OCI-M2 (cell line): ENCODE measurements around the gene TACR2.

ENCODE experiments used
- DNase-seq: peaks from one replicate; lab custom pipeline; 2025; ENCODE audit not compliant: unreplicated experiment; lab: John Stamatoyannopoulos, UW

TACR2 gene

DNA sequence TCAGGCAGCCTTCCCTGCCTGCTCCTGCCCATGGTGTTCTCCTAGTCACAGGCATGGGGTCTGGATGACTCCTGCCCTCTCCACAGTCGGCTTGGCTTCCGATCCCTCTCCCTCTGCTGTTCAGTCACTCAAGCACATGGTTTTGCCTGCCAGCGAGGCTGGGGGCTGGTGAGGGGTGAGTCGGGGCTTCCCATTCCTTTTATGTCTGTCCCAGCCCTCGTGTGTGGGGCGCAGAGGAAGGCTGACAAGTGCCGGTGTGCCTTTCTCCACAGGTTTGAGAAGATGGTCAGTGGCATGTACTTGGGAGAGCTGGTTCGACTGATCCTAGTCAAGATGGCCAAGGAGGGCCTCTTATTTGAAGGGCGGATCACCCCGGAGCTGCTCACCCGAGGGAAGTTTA, 40.1 kb downstream of the TACR2 start:
- no peak for DNase-seq

DNA sequence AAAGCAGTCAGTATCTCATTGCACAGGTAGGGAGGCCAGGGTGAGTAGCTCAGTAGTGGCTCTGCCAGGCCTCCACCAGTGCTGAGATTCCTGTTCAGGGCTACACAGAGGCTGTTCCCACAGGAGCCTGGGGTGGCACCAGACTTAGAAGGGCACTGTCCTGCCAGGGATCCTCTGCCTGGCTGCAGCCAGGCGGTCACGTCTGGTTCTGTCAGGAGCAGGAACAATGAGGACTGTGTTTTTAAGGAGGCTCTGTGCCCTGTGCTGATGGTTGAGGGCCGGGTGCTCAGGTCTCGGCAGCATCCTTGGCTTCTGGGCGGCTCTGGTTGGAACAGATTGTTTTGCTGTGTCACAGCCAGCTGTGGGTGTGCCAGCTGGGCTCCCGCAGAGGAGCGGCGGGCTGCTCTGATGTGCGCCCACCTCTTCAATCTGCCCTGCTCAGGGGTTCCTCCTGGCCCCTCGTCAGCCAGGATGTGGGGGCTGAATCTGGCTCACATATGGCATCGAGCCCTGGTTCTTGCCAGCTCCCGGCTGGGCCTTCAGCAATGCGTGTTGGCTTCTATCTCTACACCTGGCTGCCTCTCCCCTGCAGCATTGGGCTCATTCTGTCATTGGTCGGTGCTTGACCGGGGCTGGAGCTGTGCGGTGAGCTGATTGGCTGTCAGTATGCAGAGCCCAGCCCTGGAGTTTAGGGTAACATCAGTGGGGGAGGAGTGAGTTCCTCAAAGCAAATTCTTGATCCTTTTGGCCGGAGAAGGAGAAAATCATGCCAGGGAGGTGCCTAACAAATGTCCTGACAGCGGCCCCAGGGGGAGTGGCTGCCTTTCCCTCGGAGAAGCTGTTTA, 41.2 kb downstream of the TACR2 start:
- DNase-seq = no peak

DNA sequence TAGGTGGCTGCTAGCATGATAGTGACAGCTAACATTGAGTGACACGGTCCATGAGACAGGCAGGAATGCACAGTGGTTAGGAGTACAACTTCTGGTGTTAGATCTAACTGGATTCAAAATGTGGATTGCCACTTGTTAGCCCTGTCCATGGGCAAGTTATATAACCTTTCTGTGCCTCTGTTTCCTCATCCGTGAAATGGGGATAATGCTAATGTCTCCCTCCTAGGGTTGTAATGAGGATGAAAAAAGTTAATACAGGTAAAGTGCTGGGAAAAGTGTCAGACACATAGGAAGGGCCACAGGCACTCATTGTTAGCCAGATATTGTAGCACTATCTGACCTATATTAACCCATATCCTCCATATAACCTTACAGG, 41.8 kb downstream of the TACR2 start:
- DNase-seq = no peak

DNA sequence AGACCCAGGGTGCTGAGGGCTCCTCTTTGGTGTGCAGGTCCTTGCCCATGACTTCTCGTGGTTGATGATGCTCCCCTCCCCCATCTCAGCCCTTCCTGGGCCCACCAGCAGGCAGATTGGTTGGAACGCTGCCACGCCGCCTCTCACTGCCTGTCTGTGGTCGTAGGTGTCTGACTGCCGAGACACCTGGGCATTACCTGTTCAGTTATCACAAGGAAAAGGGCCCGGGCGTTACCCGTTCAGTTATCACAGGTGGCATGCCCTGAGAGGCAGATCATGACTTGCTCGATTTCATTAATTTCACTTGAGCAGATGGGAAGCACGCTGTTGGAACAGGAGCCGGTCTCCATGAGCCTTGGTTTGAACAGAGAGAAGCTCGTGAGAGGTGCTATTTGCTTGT, 42.5 kb downstream of the TACR2 start:
- no peak for DNase-seq

DNA sequence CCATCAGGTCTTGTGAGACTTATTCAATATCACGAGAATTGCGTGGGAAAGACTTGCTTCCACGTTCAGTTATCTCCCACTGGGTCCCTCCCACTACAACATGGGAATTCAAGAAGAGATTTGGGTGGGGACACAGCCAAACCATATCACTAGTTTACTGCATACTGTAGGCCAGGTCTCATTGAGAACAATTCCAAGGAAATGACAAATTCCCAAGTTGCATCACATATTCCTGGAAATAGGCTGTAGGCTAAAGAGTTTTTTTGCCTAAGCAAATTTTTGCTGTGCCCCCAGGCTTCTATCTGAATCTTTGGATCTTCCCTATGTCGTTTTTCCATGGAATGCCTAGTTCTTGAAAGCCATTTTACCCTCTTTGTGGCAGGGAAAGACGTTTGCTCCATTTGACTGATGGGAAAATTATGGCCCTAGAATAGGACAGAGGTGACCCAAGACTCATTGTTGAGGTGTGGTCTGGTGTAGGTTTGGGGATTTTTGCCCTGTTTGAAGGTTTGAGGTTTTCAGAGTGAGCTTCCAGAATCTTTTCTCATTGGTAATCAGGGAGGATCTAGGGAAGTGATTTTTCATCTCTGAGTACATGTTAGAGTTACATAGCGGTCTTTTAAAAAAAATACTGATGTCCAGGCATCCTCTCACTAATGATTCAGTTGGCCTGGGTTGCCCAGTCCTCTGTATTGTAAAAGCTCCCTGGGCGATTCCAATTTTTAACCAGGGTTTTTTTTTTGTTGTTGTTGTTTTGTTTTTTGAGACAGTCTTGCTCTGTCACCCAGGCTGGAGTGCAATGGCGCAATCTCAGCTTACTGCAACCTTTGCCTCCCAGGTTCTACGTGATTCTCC, 44.4 kb downstream of the TACR2 start:
- DNase-seq = no peak

DNA sequence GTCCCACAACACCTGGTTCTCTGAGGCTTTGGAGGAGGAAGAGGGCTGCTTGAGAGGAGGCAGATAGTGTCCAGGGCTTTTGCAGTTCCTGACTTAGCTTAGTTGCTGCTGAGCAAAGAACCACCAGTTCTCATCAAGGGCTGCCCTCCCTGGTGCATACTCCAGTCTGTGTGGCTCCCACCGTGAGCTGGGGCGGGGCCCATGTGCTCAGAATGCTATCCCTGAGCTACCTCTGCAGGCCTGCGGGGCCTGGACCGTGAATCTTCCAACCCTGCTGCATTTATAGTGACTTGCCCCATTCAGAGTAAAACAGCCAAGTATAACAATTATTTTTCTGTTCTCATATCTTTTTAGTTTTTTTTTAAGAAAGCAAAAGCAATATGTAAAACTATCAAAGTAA, 49.2 kb downstream of the TACR2 start:
- DNase-seq = no peak

DNA sequence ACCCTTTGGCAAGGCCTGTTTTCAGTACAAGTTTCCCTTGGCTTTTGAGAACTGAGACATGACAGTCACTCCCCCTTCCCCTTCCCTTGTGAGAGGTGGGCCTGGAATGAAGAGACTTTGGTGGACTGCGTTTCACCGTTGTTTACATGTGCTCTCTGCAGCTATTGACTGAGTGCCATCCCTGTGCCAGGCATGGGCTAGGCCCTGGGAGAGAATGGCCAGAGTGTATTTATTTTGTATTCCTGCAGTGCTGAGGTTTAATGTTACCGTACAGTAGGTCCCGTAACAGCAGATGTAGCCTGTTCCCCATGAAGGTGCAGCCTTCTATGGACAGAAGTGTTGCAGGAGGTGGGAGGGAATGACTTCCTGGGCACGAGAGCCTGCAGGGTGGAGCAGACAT, 50.0 kb downstream of the TACR2 start:
- no peak for DNase-seq

DNA sequence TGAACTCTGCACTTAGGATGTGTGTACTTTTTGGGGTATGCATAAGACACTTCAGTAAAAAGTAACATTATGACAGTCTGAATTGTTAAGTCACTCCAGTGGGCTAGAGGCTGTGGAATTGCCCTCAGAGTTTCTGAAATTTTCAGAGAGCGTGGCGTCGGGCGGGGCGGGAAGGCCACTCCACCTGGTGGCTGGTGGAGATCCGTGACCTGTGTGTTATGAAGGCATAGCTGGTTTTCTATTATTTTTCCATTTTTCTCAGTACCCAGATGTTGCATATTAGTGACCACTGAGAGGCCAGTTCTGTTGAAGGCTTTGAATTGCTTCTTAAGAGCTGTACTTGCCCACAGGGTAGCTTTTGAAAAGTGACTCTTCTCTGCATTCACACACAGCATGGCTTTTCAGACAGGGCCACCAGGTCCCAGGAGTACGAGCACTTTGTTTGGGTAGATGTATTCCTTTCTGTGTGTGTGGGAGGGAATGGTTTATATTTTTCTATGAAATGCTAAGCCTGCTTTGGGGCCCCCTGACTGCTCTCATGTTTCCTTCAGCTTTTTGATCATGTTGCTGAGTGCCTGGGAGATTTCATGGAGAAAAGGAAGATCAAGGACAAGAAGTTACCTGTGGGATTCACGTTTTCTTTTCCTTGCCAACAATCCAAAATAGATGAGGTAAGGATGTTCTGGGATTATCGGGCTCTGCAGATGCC, 52.3 kb downstream of the TACR2 start:
- no peak for DNase-seq

DNA sequence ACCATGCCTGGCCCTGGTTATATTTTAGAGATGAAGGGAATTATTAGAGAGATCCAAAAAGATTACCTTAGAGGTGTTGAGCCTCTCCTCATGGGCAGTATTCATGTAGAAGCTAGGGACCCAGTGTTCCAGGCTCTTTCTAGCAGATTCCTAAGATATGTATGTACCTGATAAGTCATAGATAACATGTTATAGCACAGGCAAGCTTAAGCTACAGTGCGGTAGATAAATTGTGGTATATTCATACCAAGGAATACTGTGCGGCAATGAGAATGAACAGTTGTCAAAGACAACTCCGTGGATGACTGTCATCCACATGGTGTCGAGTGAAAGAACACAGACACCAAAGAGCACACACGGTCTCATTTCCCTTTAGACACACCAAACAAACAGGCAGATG, 53.1 kb downstream of the TACR2 start:
- DNase-seq = no peak

DNA sequence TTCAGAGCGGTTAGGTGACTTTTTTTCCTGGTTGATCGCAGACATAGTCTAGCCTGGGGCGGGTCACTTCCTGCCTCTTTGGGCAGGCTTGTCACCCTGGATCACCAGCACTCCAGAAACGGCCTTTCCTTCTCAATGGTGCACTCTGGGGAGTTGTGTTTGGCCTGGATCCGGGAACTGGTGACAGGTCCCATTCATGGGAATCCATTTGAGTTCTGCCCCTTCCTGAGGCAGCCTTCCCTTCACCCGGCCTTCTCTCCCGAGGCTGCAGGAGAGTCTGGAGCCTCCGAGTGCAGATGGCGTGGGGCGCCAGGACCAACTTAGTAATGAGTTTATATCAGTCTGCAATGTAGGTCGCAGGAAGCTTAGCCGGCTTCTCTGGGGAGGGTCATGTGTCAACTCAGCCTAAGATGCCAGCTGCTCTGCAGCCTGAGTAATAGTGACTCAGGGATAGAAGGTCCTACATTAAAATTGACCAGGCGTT, 54.2 kb downstream of the TACR2 start:
- DNase-seq = no peak

DNA sequence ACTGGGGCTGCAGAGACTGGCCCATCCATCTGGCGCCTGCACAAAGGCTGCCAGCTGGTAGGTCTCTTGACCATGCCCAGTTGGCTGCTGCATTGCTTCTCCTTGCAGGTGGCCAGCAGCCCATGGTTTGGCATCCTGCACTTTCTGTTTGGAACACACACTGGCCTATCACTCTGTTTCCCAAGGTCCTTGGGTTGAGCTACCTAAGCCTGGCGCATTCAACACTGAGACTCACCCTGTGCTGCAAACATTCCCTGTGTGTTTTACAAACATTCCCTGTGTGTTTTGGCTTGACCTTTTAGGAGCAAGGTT, 55.5 kb downstream of the TACR2 start:
- DNase-seq = no peak

DNA sequence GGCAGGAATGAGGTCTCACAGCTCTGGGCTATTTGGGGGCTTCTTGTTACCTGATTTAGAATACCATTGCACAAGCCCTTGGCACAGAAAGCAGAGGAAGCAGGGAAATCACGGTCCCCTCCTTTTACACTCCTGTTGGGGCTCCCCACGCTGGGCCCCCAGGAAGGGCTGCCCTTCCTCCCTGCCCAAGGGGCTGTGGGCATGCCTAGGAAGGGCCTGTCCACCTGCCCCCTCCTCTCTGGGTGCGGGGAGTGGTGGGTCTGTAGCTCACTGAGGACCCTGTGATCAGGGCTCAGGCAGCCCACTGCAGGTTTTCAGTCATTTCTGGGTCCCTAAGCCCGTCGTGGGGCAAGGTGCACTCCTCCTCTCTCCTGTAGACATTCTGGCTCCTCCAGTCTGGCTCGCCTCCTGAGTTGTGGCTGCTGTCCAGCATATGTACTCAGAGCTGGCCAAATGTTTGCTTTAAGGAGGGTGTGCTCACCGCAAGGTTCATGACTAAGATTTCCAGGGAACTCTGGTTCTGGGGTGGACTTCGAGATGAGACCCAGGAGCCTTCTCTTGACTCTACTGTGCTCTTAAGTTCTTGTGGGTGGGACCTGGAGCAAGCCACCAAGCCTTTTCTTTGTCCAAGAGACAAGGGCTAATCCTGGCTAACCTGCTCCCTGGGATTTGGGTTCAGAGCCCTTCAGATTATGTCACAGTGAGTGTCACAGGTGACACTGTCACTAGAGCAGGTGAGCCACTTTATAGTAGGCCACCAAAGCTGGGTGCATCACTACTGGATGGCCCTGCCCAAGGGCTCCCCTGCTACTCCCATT, 56.0 kb downstream of the TACR2 start:
- no peak for DNase-seq

DNA sequence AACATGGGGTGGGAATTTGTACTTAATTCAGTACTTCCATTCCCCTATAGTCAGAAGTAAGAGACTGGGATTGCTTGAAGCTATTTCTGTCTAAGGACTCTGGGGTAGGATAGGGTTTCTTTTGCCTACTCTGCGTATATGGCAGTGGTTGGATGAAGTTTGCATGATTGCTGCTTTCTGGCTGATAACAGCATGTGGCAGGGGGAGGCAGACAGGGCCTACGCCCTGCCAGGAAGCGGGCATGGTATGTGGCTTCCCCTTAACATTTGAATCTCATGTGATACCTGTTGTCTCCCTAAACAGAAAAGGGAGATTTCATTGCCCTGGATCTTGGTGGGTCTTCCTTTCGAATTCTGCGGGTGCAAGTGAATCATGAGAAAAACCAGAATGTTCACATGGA, 57.1 kb downstream of the TACR2 start:
- no peak for DNase-seq

DNA sequence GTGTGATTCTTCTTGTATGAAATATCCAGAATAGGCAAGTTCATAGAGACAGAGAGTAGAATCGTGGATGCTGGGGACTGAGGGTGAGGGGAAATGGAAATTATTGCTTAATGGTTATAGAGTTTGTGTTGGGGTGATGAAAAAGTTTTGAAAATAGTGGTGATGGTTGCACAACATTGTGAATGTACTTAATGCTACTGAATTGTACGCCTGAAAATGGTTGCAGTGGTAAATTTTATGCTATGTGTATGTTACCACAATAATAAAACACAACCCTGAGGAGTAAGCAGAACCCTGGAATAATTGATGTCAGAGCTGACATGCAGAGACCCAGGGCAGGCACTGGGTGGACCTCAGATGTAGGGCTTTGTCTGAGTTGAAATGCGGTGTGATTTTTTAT, 57.6 kb downstream of the TACR2 start:
- no peak for DNase-seq

DNA sequence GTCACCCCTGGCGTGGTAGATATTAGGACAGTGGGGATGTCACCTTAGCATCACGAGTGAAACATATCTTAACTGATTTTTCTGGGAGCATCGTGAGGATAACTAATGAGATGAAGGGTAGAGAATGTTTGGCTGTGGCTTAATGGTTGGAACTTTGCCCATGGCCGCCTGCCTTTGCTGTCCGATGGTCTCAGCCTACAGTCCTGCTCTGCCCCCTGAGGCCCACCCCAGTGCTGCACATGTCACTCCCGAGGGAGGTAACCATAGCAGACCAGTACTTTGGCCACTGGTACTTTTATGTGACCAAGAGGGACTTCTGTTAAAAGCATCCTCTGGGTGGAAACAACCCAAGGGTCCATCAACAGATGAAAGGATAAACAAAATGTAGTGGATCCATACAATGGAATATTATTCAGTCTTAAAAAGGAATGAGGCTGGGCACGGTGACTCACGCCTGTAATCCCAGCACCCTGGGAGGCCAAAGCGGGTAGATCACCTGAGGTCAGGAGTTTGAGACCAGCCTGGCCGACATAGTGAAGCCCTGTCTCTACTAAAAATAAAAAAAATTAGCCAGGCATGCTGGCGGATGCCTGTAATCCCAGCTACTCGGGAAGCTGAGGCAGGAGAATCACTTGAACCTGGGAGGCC, 58.4 kb downstream of the TACR2 start:
- no peak for DNase-seq

DNA sequence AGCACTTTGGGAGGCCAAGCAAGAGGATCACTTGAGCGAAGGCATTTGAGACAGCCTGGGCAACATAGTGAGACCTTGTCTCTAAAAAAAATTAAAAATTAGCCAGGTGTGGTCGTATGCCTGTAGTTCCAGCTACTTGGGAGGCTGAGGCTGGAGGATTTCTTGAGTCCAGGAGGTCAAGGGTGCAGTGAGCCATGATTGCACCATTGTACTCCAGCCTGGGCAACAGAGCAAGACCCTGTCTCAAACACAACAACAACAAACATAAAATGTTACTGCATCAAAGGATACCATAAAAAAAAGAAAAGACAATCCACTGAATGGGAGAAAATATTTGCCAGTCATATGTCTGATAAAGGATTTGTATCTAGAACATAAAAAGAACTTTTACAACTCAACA, 60.5 kb downstream of the TACR2 start:
- no peak for DNase-seq

DNA sequence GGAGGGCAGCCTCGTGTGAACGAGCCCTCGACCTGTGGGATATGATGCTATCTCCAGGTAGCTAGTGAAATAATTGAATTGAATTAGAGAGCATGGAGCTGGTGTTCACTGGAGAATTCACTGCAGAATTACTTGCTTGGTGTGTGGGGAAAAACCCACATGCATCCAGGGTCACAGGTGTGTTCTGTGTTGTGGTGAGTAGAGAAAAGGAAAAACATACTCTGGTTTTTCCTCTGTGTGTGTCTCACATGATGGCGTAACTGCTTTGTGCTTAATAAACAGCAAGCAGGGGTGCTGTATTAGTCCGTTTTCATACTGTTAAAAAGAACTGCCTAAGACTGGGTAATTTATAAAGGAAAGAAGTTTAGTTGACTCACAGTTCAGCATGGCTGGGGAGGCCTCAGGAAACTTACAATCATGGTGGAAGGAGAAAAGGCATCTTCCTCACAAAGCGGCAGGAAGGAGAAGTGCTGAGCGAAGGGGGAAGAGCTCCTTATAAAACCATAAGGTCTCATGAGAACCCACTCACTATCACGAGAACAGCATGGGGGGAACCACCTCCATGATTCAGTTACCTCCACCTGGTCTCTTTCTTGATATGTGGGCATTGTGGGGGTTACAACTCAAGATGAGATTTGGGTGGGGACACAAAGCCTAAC, 62.6 kb downstream of the TACR2 start:
- no peak for DNase-seq
